ENCODE data around the gene TRIM2.

DNA sequence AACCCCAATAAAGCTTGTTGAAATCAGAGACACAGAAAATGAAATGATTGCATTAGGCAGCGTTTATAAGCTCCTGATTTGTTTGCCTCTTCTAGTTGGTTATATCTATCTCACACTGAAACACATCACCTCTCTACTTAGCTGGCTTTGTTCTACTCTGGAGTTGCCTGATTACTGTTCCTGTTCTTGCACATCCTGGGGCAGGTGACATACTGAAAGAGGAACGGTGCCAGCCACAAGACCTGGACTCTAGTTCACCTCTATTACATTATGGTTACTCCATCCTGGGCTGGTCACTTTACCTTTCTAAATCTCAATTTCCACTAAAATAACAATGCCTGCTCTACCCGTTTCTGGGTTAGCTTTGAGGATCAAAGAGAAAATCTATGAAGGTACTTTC, 47.9 kb downstream of the TRIM2 start:
- TF ChIP-seq CTCF (IDR thresholded peaks at IDR 0.05) (no peak), POLR2A (IDR thresholded peaks at IDR 0.05) (no peak), EP300 (IDR thresholded peaks at IDR 0.05) (no peak)

Measured in tibial nerve (tissue), 4 donors.